HG03103 (cell line): ENCODE measurements around the gene TBC1D19.
"Not testable (repeated sequence)": the region's sequence is repeated elsewhere in the genome, so short reads cannot be mapped to it uniquely, and the experiment has no call there.

Source experiments
- ATAC-seq: cut with Tn5 transposase; IDR thresholded peaks from one replicate; pipeline ENCODE4 v1.9.1; 2021; ENCODE audit warnings: low read depth; ENCODE audit not compliant: unreplicated experiment

The TBC1D19 gene, protein sequence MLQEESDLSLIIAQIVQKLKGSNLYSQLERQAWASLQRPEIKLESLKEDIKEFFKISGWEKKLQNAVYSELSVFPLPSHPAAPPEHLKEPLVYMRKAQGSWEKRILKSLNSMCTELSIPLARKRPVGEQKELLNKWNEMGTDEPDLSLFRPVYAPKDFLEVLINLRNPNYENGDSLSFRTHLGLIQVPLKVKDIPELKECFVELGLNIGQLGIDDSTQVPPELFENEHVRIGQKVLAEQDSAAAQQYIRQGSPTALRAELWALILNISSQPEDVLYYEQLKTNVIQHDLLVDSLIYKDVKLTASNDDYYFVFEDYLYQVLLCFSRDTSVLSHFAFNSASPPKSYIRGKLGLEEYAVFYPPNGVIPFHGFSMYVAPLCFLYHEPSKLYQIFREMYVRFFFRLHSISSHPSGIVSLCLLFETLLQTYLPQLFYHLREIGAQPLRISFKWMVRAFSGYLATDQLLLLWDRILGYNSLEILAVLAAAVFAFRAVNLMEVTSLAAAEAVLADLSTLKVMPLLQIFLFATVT

DNA sequence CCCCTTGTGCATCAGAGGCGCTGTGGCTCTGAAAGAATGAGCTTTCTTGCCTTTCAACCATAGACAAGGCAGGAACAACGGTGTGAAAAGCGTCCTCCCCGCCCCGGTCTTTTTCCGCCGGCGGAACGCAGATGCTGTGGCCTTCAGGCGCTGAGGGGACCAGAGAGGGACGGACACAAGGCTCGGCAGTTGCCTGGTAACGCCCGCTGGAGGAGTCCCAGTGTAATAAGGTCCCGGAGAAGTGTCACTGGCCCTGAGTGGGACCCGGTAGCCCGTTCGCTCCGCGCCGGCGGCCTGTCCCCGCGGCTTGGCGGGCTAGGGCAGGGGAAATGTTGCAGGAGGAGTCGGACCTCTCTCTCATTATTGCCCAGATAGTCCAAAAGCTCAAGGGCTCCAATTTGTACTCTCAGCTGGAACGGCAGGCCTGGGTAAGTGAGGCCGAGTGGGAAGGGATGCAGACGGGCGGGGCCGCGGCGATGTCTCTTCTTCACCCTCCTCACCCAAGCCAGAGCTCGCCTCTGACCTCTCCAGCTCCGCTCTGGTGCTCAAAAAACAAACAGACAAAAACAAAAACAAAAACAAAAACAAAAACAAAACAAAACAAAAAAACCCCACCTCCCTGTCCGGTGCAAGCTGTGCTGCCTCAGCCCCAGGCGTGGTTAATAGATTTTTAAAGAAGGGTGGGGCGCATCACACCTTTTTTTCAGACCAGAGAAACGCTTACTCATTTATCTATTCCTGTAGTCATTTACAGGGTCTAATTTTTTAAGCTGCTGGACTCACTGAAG is at the start of gene TBC1D19:
TBC1D19 (plus strand) TSS at position 220 of the 788 bp plus-strand sequence; CDS start at position 330, 110 bp downstream.
- peak; percentile 100 for ATAC-seq

DNA sequence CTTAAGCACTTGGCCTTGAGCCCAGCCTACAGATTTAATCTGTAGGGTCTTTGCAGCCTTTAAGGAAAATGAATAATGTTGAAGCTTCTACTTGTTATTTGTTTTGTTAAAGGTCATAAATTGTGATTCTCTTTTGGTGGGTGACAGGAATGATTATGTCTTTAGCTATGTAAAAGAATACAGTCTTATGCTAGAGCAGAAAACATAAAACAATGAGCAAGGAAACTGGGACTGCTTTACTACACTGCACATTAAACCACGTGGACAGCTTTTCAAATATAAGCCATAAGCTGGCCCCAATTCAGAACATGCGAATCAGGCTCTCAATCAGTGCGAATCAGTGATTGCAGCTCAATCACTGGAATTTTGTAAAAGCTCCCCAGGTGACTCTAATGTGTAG is 40.9 kb upstream of the TBC1D19 start:
- ATAC-seq, result no peak

DNA sequence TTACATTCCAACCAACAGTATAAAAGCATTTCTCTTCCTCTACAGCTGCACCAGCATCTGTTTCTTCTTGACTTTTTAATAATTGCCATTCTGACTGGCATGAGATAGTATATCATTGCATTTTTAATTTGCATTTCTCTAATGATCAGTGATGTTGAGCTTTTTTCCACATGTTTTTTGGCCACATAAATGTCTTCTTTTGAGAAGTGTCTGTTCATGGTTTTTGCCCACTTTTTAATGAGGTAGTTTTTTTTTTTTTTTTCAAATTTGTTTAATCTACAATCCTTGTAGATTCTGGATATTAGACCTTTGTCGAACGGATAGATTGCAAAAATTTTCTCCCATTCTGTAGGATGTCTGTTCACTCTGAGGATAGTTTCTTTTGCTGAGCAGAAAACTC is 39.5 kb upstream of the TBC1D19 start:
- ATAC-seq, result no peak

DNA sequence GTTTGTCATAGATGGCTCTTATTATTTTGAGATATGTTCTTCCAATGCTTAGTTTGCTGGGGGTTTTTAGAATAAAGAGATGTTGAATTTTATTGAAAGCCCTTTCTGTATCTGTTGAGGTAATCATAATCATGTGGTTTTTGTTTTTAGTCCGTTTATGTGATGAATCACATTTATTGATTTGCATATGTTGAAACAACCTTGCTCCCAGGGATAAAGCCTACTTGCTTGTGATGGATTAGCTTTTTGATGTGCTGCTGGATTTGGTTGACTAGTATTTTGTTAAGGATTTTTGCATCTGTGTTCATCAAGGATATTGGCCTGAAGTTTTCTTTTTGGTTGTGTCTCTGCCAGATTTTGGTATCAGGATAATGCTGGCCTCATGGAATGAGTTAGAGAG is 35.5 kb upstream of the TBC1D19 start:
- ATAC-seq, result not testable (repeated sequence)

DNA sequence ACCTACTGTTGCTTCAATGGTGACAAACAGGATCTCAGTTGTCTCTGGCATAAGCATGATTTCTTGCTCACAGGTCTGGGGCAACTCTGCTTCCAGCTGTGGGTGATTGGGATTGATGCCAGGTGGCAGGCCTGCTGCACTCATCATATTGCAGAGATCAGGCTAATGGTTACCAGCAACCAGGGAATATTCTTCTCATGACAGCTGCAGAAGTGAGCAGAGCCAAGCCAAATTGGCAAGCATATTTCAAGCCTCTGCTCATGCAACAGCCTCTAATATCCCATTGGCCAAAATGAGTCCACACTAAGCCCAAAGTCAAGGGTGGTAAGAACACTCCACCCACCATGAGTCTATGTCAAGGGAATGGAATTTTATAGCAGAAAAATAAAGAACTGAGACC is 26.7 kb upstream of the TBC1D19 start:
- no peak for ATAC-seq

DNA sequence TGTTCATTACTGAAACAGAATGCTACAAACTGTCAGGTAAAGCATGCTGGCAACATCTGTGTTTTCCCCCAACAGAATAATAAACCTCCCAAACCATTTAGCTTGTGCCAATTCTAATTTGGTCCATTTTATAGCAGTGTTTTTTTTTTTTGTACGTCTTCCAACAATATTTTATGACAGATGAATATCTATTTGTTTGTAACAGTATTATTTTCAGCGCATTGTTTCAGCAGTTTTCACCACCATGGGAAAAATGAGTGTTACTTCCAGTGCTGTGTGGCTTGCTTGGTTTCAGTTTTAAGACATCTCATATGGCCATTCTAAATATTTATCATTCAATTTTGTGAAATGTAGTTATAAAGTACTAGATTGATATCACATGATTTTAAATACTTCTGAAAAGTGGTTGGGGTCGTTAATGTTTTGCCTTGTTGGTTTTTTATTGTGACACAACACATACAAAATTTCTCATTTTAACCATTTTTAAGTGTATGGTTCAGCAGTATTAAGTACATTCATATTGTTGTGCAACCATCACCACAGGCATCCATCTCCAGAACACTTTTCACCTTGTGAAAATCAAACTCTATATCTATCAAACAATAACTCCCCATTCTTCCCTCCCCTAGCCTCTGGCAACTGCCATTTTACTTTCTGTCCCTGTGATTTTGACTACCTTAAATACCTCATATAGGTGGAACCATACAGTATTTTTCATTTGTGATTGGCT is 25.6 kb upstream of the TBC1D19 start:
- ATAC-seq, result no peak

DNA sequence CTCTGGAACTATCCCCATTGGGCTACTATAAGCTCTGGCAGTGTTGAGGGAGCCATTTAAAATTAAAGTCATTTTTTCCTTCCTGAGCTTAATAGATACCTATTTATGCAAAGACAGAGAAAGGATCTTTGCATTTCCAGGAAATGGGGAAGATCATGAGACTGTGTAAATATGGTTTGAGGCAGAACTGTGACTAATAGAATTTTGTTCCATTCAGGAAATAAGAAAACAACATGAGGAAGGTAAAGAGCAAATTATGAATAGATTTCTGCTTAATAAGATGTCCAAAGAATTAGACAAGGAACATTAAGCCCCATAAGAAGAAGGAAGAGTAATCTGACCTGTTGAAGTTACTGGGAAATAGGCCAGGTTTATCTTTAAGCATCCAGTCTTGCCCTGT is 17.8 kb upstream of the TBC1D19 start:
- ATAC-seq, result no peak

DNA sequence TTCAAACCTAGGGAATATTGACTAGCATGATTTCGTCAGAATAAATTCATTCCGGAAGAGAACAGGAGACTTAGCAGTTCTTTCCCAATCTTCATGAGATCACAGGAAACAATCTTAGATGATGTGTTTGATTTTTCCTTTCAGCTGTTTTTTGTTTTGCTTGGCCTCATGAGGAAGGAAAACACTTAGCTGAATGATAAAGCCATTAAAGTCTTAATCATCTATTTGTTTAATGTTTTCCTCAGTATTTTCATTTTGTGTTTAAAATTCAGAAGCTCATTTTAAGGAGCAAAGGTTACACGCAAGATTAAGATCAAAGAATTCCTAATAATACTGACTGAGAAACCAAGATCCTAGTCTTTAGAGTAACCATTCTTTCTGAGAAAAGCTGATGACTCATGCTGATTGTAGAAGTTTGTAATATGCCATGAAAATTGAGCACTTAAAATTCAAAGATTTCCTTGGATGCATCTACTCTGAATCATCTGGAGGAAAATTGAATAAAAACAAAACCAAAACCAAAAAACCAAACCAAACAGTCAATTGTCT is 15.4 kb upstream of the TBC1D19 start:
- no peak for ATAC-seq

DNA sequence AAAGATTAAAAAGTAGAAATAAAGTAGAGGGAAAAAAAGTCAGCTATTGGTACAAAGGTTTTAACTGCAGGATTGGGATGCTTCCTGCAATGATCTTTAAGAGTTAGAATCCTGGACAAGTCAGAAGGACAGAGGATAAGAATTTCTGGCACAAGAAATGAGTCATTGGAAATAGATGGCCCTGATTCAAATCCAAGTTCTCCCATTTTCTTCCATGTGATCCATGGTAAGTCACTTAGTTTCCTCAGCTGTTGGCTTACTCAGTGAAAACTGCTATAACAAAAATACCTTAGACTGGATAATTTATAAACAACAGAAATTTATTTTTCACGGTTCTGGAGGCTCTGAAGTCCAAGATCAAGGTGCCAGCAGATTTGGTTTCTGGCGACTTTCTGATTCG is 13.3 kb upstream of the TBC1D19 start:
- no peak for ATAC-seq

DNA sequence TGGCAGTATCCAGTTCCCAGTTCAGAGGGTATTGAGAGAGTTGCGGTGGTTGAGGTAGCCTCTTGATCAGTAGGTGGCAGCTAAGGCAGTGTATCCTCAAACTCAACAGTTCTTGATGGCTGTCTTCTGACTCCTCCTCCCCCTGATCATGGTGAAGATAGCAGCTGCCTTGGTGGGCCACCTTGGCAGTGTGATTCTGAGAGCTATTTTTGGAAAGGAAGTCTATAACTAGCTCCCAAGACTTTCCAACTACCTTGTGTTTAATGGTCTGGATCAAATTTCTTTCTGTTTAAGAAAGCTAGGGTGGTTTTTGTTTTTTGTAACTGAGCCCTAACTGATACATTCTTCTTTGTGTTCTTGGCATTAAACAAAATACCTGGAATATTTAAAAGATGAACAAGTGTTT is 10.5 kb upstream of the TBC1D19 start:
- ATAC-seq, result no peak

DNA sequence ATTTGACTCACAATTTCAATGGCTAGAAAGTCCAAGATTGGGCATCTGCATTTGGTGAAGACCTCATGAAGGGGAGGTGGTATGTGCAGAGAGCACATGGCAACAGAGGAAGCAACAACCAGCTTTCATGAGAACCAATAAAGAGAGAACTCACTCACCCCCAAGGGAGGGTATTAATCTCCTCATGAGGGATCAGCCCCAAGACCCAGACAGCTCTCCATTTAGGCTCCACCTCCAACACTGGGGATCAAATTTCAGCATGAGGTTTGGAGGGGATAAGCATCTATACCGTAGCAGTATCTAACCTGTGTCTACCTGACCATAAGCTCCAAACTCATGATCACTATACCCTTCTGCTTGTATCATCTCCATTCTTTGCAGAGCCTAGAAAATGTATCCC is 9.3 kb upstream of the TBC1D19 start:
- ATAC-seq, result no peak

DNA sequence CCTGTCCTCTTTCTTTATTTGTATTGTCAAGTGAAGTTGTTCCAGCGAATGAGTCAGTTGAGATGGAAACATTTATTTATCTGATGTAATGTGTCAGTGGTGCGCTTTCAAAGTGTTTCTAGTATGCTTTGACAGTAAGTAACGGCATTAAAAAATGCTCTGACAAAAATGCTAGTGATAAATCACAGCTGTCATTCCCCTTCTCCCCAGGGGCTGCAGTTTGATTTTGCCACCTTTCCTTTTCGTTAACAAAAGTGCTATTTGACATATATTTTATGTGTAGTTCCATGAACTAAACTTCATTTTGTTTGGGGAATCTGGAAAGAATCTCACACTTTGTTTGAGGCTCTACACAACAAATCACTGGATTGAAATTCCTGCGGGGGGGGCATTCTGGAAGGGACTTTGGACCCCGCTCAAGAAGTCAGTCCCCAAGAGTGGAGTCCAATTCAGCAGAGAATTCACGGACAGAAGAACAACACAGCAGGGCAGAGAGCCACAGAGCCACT is 7.6 kb upstream of the TBC1D19 start:
- ATAC-seq, result no peak

DNA sequence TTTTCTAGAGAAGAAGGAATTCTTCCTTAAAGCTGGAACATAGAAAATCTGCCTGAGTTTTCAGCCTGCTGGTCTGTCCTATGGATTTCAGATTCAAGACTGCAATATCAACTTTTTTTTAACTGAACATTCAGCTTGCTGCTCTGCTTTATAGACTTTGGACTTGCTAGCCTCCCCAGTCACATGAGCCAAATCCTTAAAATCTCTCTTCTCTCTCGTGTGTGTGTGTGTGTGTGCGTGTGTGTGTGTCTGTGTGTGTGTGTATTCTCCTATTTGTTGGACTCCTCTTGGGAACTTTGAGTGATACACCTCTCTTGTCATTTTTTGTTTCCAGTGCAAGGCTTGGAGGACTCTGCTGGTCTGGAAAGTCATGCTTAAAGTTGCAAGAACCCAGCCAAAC is 6.8 kb upstream of the TBC1D19 start:
- no peak for ATAC-seq

DNA sequence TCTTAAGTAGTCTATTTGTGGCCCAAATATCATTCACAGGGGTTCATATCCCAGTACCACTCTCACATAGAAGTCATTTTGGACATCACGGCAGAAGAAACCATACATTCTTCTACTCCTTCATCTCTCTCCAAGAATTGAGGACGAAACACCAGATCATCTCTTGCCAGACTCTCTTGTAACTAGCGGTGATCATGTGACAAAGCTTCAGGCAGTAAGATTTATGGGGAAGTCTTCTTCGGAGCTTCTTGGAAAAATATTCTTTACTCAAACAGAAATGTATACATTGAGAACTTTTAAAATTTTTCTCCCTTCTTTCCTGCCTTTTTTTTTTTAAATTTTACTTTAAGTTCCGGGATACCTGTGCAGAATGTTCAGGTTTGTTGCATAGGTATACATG is 4.7 kb upstream of the TBC1D19 start:
- ATAC-seq, result no peak

DNA sequence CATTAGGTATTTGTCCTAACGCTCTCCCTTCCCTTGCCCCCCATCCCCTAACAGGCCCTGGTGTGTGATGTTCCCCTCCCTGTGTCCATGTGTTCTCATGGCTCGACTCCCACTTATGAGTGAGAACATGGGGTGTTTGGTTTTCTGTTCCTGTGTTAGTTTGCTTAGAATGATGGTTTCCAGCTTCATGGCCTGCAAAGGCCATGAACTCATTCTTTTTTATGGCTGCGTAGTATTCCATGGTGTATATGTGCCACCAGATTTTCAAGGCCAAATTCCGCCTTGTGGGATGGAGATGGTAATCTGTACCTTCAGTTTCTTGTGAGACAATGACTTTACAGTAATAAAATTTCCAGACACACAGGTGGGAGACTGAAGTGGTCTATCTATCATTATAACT is 2.5 kb upstream of the TBC1D19 start:
- not testable (repeated sequence) for ATAC-seq

DNA sequence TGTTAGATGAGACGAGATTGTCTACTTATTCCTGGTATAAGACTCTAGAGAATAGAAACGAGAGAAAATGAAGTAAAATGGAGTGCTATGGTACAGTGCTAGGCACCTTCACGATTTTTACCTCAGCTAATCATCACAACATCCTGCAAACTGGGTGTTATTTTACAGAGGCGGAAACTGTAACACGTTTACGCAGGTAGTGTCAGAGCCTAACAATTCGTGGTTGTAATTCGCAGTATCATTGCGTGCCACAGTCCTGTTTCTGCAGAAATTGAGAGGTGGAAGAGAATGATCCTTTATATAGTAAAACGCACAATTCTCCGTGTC is 383 bp upstream of the TBC1D19 start:
- peak; percentile 40 for ATAC-seq

DNA sequence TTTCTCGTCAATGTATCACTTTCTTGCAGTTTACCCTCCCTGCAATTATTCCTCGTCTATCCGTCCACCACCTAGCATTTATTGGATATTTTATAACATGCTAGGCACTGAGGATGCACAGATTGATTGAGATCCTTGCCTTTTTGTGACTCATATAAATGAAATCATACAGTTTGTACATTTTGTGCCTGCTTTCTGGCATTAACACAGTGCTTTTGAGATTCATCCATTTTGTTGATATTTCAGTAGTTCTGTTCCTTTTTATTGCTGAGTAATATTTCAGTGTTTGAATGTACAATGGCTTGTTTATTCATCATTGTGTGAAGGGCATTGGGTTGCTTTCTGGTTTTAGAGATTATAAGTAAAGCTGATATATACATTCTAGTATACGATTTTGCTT is 841 bp downstream of the TBC1D19 start:
- ATAC-seq, result no peak

DNA sequence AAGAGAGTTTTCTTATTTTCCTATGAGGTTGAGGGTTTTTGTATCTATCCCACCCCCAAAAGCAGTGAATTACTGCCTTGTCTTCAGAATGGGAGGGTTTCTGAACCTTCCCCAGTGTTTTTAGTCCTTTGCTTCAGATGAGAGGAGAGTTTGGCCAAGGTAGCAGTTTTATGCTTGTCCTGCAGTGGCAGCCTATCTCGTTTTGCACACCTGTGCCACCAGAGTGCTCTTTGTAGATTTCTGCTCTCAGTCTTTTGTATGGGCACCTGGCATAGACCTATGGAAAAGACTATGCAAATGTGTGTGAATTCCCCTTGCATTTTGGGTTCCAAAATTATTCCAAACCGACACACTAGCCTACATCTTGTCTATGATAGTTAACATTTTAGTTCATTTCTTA is 5.8 kb downstream of the TBC1D19 start:
- no peak for ATAC-seq

DNA sequence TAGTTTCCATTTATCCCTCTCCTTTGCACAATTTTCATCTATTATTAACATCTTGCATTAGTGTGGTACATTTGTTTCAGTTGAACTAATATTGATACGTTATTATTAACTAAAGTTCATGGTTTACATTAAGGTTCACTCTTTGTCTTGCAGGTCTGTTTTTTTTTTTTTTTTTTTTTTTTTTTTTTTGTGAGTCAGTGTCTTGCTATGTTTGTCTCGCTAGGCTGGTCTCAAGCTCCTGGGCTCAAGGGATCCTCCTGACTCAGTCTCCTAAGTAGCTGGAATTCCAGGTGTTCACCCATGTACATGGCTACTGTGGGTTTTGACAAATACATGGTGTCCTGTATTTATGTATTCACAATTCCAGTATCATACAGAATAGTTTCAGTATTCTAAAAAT is 6.8 kb downstream of the TBC1D19 start:
- no peak for ATAC-seq

DNA sequence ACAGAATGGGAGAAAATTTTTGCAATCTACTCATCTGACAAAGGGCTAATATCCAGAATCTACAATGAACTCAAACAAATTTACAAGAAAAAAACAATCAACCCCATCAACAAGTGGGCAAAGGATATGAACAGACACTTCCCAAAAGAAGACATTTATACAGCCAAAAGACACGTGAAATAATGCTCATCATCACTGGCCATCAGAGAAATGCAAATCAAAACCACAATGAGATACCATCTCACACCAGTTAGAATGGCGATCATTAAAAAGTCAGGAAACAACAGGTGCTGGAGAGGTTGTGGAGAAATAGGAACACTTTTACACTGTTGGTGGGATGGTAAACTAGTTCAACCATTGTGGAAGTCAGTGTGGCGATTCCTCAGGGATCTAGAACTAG is 9.7 kb downstream of the TBC1D19 start:
- ATAC-seq, result not testable (repeated sequence)

DNA sequence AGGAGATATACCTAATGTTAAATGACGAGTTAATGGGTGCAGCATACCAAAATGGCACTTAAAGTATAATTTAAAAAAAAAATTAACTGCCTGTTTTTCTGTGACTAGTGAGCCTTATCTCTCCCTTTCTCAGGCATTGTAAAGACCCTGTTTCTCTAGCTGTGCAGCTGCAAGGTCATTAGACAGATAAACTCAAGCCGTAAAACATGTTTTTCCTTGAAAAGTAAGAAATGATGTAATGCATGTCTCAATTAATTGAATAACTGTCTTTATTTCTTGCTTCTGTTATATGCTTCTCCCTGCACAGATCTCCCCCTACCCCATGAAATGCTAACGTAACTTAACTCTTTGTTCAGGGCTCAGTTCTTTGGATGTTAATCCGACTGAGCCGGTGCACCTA is 10.5 kb downstream of the TBC1D19 start:
- ATAC-seq, result no peak
